ENCODE data around the gene RAB28. TPM values are rescaled to one million over a fixed set of nuclear protein-coding genes. Genes with fewer than 3 reads are reported as not detected.

The RAB28 gene
- total RNA-seq, 4 donors from 2014 or later, result 3.9 to 8.0 (median 6.7) TPM

DNA sequence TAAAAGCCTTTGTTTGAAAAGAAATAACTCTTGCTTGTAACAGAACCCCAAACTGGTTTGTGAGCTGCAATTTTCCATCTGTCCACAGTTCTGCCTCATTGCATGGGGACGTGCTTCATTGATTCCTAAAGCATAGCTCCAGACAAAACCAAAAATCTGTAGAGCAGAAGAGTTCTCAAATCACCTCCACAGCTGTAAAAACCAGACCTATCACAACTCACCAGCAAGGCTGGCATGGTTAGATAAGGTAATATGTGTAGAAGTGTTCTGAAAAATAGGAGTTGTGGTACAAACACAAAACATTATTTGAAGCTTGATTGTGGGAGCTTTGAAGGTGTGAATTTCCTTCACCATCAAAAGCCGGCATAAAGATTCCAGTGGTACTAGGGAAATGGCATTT, 12.5 kb upstream of the RAB28 start:
- H3K27me3 ChIP-seq, result peaks cover 6 to 12% (median 8%) of the 10 kb centered on the region in 3 donors

DNA sequence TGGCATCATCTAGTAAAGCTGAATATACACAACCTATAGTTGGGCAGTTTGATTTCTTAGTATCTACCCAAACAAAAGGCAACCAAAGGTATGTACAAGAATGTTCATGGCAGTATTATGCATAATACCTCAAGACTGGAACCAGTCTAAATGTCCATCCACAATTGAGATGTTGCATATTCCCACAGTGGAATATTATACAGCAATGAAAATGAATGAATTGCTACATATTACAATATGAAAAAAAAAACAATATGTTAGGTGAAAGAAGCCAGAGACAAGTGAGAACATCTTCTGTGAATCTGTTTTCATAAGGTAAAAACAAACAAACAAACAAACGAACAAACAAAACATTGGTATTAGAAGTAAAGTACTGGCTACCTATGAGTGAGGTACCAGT, 11.6 kb upstream of the RAB28 start:
- intact Hi-C loops (cut with DNase I; ENCODE audit: low total_unique reads), result no loop called here
- in situ Hi-C loops (cut with MboI; ENCODE audit: low sequenced_read_pairs in 4 of 4), result no loop called here
- TF ChIP-seq, protein P1, sequence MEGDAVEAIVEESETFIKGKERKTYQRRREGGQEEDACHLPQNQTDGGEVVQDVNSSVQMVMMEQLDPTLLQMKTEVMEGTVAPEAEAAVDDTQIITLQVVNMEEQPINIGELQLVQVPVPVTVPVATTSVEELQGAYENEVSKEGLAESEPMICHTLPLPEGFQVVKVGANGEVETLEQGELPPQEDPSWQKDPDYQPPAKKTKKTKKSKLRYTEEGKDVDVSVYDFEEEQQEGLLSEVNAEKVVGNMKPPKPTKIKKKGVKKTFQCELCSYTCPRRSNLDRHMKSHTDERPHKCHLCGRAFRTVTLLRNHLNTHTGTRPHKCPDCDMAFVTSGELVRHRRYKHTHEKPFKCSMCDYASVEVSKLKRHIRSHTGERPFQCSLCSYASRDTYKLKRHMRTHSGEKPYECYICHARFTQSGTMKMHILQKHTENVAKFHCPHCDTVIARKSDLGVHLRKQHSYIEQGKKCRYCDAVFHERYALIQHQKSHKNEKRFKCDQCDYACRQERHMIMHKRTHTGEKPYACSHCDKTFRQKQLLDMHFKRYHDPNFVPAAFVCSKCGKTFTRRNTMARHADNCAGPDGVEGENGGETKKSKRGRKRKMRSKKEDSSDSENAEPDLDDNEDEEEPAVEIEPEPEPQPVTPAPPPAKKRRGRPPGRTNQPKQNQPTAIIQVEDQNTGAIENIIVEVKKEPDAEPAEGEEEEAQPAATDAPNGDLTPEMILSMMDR (IDR thresholded peaks at IDR 0.05 in 4 of 5, conservative IDR thresholded peaks at IDR 0.05 in 1 of 5), result no peak
- no peak for TF ChIP-seq POLR2A (IDR thresholded peaks at IDR 0.05)
- ATAC-seq (no peak), DNase-seq (no peak)
- no peaks in the 10 kb centered on the region for H3K36me3 ChIP-seq
- no peaks in the 10 kb centered on the region for H3K9me3 ChIP-seq
- no peak overlapping the region for H3K27ac ChIP-seq
- no peaks in the 10 kb centered on the region for H3K4me1 ChIP-seq
- no peak overlapping the region for H3K4me3 ChIP-seq
- peaks cover 4 to 12% (median 6%) of the 10 kb centered on the region in 3 donors for H3K27me3 ChIP-seq

More for the DNA sequence above, 12.5 kb upstream of the RAB28 start:
- ATAC-seq (no peak), DNase-seq (no peak)
- TF ChIP-seq, protein P1 (IDR thresholded peaks at IDR 0.05 in 4 of 5, conservative IDR thresholded peaks at IDR 0.05 in 1 of 5), result no peak
- no peak for TF ChIP-seq POLR2A (IDR thresholded peaks at IDR 0.05)
- H3K9me3 ChIP-seq, result no peaks in the 10 kb centered on the region
- H3K4me3 ChIP-seq, result no peak overlapping the region
- intact Hi-C loops (cut with DNase I; ENCODE audit: low total_unique reads) (no loop called here), in situ Hi-C loops (cut with MboI; ENCODE audit: low sequenced_read_pairs in 4 of 4) (no loop called here)
- no peaks in the 10 kb centered on the region for H3K4me1 ChIP-seq
- no peaks in the 10 kb centered on the region for H3K36me3 ChIP-seq
- H3K27ac ChIP-seq, result no peak overlapping the region

DNA sequence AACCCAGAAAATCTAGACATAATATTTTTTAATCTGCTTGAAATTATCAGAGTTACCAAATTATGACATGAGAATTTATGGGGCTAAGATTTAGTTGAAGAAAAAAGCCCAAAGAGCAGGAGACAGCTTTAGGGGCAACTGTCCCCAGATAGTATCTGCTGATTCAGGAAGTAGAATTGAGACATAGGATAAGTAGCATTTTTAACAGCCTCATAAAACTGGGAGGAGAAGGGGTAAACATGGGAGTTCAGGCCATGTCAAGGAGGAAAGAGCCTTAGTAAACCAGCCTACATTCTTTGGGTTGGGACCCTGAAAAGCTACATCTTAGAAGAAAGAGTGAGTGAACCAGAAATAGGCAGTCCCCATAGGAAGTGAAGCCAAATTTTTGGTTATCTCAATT, 9.7 kb upstream of the RAB28 start:
- Histone ChIP-seq H3K27ac (no peak overlapping the region), H3K4me1 (no peaks in the 10 kb centered on the region), H3K4me3 (no peak overlapping the region), H3K27me3 (peaks cover 2 to 6% (median 5%) of the 10 kb centered on the region in 3 donors), H3K9me3 (no peaks in the 10 kb centered on the region), H3K36me3 (no peaks in the 10 kb centered on the region)
- ATAC-seq (no peak), DNase-seq (no peak)
- no peak for TF ChIP-seq POLR2A (IDR thresholded peaks at IDR 0.05)
- TF ChIP-seq, protein P1 (IDR thresholded peaks at IDR 0.05 in 4 of 5, conservative IDR thresholded peaks at IDR 0.05 in 1 of 5), result no peak
- intact Hi-C loops (cut with DNase I; ENCODE audit: low total_unique reads), result no loop called here
- in situ Hi-C loops (cut with MboI; ENCODE audit: low sequenced_read_pairs in 4 of 4), result no loop called here

DNA sequence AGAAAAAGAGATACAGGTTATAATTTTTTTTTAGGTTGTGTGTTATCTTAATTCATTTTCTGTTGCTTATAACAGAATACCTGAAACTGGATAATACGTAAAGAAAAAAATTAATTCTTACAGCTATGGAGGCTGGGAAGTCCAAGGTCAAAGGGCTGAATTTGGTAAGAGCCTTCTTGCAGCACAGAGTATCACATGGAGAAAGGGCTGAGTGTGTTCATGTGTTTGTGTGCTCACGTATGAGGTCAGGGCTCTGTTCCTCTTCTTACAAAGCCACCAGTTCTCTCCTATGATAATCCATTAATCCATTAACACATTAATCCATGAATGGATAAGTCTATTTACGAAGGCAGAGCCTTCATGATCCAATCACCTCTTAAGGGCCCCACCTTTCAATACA, 8.6 kb upstream of the RAB28 start:
- Histone ChIP-seq H3K9me3 (no peaks in the 10 kb centered on the region), H3K4me3 (no peak overlapping the region), H3K4me1 (no peaks in the 10 kb centered on the region), H3K36me3 (no peaks in the 10 kb centered on the region), H3K27me3 (peaks cover 2 to 15% (median 5%) of the 10 kb centered on the region in 3 donors), H3K27ac (no peak overlapping the region)
- DNase-seq (no peak), ATAC-seq (no peak)
- intact Hi-C loops (cut with DNase I; ENCODE audit: low total_unique reads), result no loop called here
- in situ Hi-C loops (cut with MboI; ENCODE audit: low sequenced_read_pairs in 4 of 4), result no loop called here
- TF ChIP-seq, protein P1 (IDR thresholded peaks at IDR 0.05 in 4 of 5, conservative IDR thresholded peaks at IDR 0.05 in 1 of 5), result no peak
- no peak for TF ChIP-seq POLR2A (IDR thresholded peaks at IDR 0.05)

- Histone ChIP-seq H3K4me3 (peak overlapping the region; percentile 83 to 98 (median 87)), H3K4me1 (peaks cover 16 to 23% of the 10 kb centered on the region in 2 donors), H3K36me3 (no peaks in the 10 kb centered on the region), H3K27me3 (peaks cover 0 to 9% (median 0%) of the 10 kb centered on the region in 3 donors), H3K9me3 (no peaks in the 10 kb centered on the region), H3K27ac (peak overlapping the region; percentile 86 to 94 (median 92))
- intact Hi-C loops (cut with DNase I; ENCODE audit: low total_unique reads) (loop anchor here (5.0 kb wide), 3 partner anchors 143 to 1983 kb away; partner anchors contain the start of genes BOD1L1, CC2D2A and CPEB2), in situ Hi-C loops (cut with MboI; ENCODE audit: low sequenced_read_pairs in 4 of 4) (no loop called here)
- no peak for DNase-seq
- ATAC-seq, result no peak
- no peak for TF ChIP-seq POLR2A (IDR thresholded peaks at IDR 0.05)
- TF ChIP-seq, protein P1 (IDR thresholded peaks at IDR 0.05 in 4 of 5, conservative IDR thresholded peaks at IDR 0.05 in 1 of 5), result no peak
These were observed 645 bp upstream of the RAB28 start for GRCh38 chr4:13484749-13485221.

Data from gastrocnemius medialis (tissue), 4 donors.